ENCODE results near the gene KCNQ5.

KCNQ5 gene

DNA sequence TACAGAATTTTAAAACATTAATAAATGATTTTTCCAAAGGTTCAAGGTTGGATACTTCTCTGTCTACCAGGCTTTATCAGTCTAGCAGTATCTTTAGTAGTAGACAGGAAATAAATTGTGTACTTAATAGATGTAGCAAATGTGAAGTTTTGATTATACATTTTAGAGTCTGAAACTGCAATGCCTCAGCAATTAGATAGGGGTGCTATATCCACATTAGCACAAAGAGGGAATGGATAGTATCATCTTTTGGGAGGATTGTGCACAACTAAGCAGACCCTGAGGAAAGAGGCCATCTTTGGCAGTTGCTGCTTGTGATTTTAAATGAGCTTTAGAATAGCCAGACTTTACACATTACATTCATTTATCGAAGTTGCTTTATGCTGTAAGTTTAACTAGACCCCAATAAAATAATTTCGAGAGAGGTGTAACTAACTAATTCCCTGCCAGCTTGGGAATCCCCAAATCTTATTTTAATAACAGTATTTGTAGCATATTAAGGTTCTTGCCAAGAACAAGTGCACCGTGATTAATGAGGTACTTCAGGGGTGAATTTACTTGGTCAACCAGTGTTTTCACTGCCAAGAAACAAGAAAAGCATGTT is 2.8 kb downstream of the KCNQ5 start:
- in situ Hi-C loops (cut with HindIII; ENCODE audit: low sequenced_read_pairs) = loop anchor here (25.0 kb wide), 1 partner anchor 338 kb away; no protein-coding TSS in a partner anchor
- no peak overlapping the region for H3K4me3 ChIP-seq (ENCODE audit: low read depth, low read length)
- TF ChIP-seq, protein P1, sequence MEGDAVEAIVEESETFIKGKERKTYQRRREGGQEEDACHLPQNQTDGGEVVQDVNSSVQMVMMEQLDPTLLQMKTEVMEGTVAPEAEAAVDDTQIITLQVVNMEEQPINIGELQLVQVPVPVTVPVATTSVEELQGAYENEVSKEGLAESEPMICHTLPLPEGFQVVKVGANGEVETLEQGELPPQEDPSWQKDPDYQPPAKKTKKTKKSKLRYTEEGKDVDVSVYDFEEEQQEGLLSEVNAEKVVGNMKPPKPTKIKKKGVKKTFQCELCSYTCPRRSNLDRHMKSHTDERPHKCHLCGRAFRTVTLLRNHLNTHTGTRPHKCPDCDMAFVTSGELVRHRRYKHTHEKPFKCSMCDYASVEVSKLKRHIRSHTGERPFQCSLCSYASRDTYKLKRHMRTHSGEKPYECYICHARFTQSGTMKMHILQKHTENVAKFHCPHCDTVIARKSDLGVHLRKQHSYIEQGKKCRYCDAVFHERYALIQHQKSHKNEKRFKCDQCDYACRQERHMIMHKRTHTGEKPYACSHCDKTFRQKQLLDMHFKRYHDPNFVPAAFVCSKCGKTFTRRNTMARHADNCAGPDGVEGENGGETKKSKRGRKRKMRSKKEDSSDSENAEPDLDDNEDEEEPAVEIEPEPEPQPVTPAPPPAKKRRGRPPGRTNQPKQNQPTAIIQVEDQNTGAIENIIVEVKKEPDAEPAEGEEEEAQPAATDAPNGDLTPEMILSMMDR (IDR thresholded peaks at IDR 0.05; ENCODE audit: low read depth, low read length, missing control alignments) = peak; percentile 59
- no peak for DNase-seq (ENCODE audit: low read depth)

DNA sequence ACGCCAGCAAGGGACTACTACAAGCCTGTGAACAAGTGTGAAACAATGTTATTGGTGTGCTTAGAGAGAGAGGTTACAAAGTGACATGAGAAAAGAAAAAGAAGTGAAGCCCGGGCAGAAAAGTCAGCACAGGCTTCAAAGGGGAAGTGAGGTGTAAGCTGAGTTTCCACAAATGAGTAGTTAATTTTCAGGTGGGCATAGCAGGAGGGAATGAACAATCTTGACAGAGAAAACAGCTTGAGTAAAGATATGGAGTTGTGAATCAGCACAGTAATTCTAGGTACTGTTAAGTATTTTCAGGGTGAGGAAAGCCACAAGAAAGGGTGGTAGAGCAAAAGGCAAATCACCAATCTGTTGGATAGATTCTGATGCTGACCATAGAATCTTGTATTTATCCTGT is 4.3 kb downstream of the KCNQ5 start:
- H3K4me3 ChIP-seq (ENCODE audit: low read depth, low read length) = no peak overlapping the region
- DNase-seq (ENCODE audit: low read depth) = no peak
- in situ Hi-C loops (cut with HindIII; ENCODE audit: low sequenced_read_pairs) = no loop called here
- TF ChIP-seq, protein P1 (IDR thresholded peaks at IDR 0.05; ENCODE audit: low read depth, low read length, missing control alignments) = no peak

DNA sequence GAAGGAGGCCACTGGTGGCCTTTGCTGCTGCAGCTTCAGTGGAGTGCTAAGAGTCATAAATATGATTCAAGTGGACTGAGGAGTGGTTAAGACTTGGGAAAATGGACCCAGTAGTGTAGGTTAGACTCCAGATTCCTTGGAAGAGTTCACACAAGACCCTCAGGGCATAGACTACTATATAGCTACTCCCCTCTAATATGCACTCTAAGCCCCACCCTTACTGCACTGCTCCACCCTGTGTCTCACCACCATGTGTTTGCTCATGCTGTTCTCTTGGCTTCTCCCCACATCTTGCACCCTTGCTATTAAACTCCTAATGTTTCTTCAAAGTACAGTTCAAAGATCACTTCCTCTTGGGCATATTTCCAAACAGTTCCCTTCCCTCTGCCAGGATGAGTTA is 5.7 kb downstream of the KCNQ5 start:
- H3K4me3 ChIP-seq (ENCODE audit: low read depth, low read length) = no peak overlapping the region
- in situ Hi-C loops (cut with HindIII; ENCODE audit: low sequenced_read_pairs) = no loop called here
- TF ChIP-seq, protein P1 (IDR thresholded peaks at IDR 0.05; ENCODE audit: low read depth, low read length, missing control alignments) = no peak
- no peak for DNase-seq (ENCODE audit: low read depth)

DNA sequence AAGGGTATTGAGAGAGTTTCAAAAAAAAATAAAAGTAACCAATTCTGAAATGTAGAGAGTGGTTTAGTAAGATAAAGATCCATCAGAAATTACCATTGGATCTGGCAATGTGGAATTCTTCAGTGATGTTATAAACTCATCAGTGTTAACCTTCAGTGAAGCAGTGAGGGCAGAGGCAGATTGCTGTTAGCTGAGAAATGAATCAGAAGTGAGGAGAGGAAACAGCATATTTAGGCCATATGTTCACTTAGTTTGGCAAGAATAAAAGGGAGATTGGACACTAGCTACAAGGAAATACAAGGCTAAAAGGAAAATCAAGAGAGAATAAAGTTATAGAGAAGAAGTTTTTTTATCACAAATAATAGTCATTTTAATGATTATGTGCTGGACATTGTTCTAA is 9.6 kb downstream of the KCNQ5 start:
- H3K4me3 ChIP-seq (ENCODE audit: low read depth, low read length) = no peak overlapping the region
- in situ Hi-C loops (cut with HindIII; ENCODE audit: low sequenced_read_pairs) = no loop called here
- TF ChIP-seq, protein P1 (IDR thresholded peaks at IDR 0.05; ENCODE audit: low read depth, low read length, missing control alignments) = no peak
- DNase-seq (ENCODE audit: low read depth) = no peak

DNA sequence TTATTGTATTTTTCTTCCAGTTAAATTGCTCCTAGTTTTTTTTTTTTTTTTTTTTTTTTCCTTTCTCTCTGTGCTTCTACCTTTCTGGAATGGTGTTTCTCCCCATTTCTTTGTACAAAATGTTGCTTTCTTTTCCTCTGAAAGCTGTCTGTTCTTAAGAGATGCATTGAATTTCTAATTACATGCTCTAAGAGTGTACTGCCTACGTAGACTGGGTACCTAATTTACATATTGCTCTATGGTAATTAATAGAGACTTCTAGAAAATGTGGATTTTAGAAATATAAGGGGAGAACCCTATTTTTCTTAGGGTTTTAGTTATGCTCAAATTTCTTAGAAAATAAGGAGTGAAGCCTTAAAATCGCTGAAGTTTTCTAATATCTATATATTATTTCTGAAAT is 13.8 kb downstream of the KCNQ5 start:
- TF ChIP-seq, protein P1 (IDR thresholded peaks at IDR 0.05; ENCODE audit: low read depth, low read length, missing control alignments) = no peak
- DNase-seq (ENCODE audit: low read depth) = no peak
- in situ Hi-C loops (cut with HindIII; ENCODE audit: low sequenced_read_pairs) = no loop called here
- H3K4me3 ChIP-seq (ENCODE audit: low read depth, low read length) = no peak overlapping the region

DNA sequence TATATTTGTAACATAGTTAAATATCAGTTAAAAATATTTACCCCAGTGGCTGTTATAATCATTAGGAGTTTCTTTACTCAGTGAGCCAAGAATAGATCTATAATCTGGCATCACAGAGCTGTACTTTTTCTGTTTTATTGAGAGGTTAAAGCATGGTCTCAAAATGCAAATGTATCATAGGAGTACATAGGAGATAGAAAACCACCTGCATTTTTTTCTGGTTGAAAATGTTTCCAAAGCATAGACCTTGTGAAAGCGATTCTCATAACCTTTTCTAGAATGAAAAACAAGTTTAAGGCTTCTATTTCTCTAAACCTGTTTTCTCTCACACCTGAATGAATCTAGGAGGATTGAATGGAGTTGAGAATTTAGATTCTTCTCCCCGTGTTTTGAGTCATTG is 14.4 kb downstream of the KCNQ5 start:
- TF ChIP-seq, protein P1 (IDR thresholded peaks at IDR 0.05; ENCODE audit: low read depth, low read length, missing control alignments) = no peak
- in situ Hi-C loops (cut with HindIII; ENCODE audit: low sequenced_read_pairs) = no loop called here
- no peak for DNase-seq (ENCODE audit: low read depth)

More for the DNA sequence above, 14.4 kb downstream of the KCNQ5 start:
- H3K4me3 ChIP-seq (ENCODE audit: low read depth, low read length) = no peak overlapping the region

Measured in astrocyte of the cerebellum (primary cell).